OCI-LY3 (cell line): Measurements from ENCODE around the gene ZNF804A.

ENCODE experiments used
- H2AFZ ChIP-seq: fragments of 200-600, 300-600 bp; shearing (Covaris generic); 2 replicates; pipeline ENCODE4 v1.6.0; 2014; ENCODE audit warnings: antibody characterized with exemption, low read depth, low read length
- H3K27ac ChIP-seq: fragments of 200-600, 300-600 bp; sonication (generic); 2 replicates; pipeline ENCODE4 v1.5.1; 2014; ENCODE audit warnings: mild to moderate bottlenecking, low read length, moderate library complexity, mixed read lengths
- H3K27me3 ChIP-seq: fragments of 200-600, 300-600 bp; sonication (generic); 2 replicates; pipeline ENCODE4 v1.6.1; 2014; ENCODE audit warnings: low read depth, low read length, mixed read lengths
- H3K36me3 ChIP-seq: fragments of 200-600, 300-600 bp; sonication (generic); replicated peaks from 2 replicates; pipeline ENCODE3; 2014; ENCODE audit warnings: low read depth, low read length, mixed read lengths
- H3K4me1 ChIP-seq: fragments of 300-600, 200-600 bp; sonication (generic); 2 replicates; pipeline ENCODE4 v1.6.1; 2014; ENCODE audit warnings: low read length, mixed read lengths
- H3K4me2 ChIP-seq: fragments of 200-600, 300-600 bp; sonication (generic); 2 replicates; pipeline ENCODE4 v1.6.1; 2014; ENCODE audit warnings: low read length, mixed read lengths
- H3K4me3 ChIP-seq: fragments of 300-600, 200-600 bp; sonication (generic); 2 replicates; pipeline ENCODE4 v1.5.1; 2014; ENCODE audit warnings: antibody characterized with exemption, mild to moderate bottlenecking, low read length, moderate library complexity
- H3K79me2 ChIP-seq: fragments of 300-600, 200-600 bp; shearing (Covaris generic); 2 replicates; pipeline ENCODE4 v1.6.1; 2014; ENCODE audit warnings: mild to moderate bottlenecking, low read length, mixed read lengths
- H3K9ac ChIP-seq: fragments of 300-600, 200-600 bp; shearing (Covaris generic); 2 replicates; pipeline ENCODE4 v1.6.0; 2014; ENCODE audit warnings: mild to moderate bottlenecking, low read length, moderate library complexity
- H3K9me3 ChIP-seq: fragments of 200-600, 300-600 bp; shearing (Covaris generic); 2 replicates; pipeline ENCODE4 v1.6.1; 2014; ENCODE audit warnings: low read length, mixed read lengths; ENCODE audit not compliant: insufficient read depth
- H4K20me1 ChIP-seq: fragments of 200-600, 300-600 bp; sonication (generic); 2 replicates; pipeline ENCODE4 v1.6.1; 2016; ENCODE audit warnings: low read length, mixed read lengths; ENCODE audit not compliant: insufficient read depth
- EZH2phosphoT487 ChIP-seq: fragments of 200-600 bp; shearing (Covaris generic); IDR thresholded peaks from 2 replicates; pipeline ENCODE4 v1.6.1; 2018; ENCODE audit warnings: antibody characterized with exemption, mixed run types, low read depth
- TF ChIP-seq, protein P1 (sequence below): fragments of 200-600, 300-600 bp; sonication (generic); IDR thresholded peaks from 2 replicates; pipeline ENCODE4 v1.5.1; 2014; ENCODE audit warnings: antibody characterized with exemption, low read length, low read depth

Gene ZNF804A

DNA sequence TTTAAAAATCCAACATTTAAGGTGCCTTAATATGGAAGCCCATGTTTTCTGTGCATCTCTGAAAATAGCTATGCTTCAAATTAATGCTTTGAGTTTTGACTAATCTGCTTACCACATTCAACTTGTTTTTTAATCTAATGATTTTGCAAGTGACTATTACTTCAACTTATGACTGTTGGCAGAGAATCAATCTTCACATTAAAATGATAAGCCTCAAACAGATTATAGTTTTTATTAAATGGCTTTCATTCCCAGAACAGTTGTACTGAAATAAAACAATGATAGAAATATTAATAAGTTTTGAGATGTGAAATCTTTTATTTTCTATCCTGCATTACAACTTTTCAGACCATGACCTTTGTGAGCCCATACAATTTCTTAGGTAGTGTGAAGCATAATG is 347.5 kb downstream of the ZNF804A start:
- H3K9ac ChIP-seq, result no peak overlapping the region
- no peak overlapping the region for H2AFZ ChIP-seq
- no peak overlapping the region for H3K27ac ChIP-seq
- H3K27me3 ChIP-seq, result no peaks in the 10 kb centered on the region
- H3K9me3 ChIP-seq, result no peaks in the 10 kb centered on the region
- no peak overlapping the region for H3K4me2 ChIP-seq
- no peaks in the 10 kb centered on the region for H3K4me1 ChIP-seq
- no peaks in the 10 kb centered on the region for H3K79me2 ChIP-seq
- no peaks in the 10 kb centered on the region for H4K20me1 ChIP-seq
- no peak overlapping the region for H3K4me3 ChIP-seq
- peaks cover 4% of the 10 kb centered on the region for H3K36me3 ChIP-seq
- TF ChIP-seq, protein P1, sequence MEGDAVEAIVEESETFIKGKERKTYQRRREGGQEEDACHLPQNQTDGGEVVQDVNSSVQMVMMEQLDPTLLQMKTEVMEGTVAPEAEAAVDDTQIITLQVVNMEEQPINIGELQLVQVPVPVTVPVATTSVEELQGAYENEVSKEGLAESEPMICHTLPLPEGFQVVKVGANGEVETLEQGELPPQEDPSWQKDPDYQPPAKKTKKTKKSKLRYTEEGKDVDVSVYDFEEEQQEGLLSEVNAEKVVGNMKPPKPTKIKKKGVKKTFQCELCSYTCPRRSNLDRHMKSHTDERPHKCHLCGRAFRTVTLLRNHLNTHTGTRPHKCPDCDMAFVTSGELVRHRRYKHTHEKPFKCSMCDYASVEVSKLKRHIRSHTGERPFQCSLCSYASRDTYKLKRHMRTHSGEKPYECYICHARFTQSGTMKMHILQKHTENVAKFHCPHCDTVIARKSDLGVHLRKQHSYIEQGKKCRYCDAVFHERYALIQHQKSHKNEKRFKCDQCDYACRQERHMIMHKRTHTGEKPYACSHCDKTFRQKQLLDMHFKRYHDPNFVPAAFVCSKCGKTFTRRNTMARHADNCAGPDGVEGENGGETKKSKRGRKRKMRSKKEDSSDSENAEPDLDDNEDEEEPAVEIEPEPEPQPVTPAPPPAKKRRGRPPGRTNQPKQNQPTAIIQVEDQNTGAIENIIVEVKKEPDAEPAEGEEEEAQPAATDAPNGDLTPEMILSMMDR, result no peak
- no peak for TF ChIP-seq EZH2phosphoT487

DNA sequence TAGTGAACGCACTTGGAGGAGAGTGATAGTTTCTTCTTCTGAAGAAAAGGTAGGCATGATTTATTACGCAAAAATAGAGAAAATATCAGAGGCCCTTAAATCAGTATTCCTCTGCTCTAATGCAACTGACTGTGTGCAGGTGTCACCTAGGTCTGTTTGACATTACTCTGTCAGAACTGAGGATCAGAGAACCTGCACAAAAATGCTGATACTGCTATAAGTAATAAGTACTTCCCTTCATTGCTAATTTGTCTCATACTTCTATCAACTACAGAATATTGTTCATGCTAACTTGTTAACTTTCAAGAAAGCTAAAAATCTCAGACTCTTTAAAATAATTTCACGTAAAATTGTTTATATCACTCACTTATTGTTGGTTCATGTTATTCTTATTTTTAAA is 358.5 kb downstream of the ZNF804A start:
- H3K36me3 ChIP-seq, result no peaks in the 10 kb centered on the region
- TF ChIP-seq, protein P1, result no peak
- TF ChIP-seq EZH2phosphoT487, result no peak
- no peaks in the 10 kb centered on the region for H3K4me1 ChIP-seq
- no peak overlapping the region for H3K4me3 ChIP-seq
- no peaks in the 10 kb centered on the region for H3K79me2 ChIP-seq
- H3K4me2 ChIP-seq, result no peak overlapping the region
- H3K27me3 ChIP-seq, result no peaks in the 10 kb centered on the region
- H3K27ac ChIP-seq, result no peak overlapping the region
- H3K9ac ChIP-seq, result no peak overlapping the region
- no peaks in the 10 kb centered on the region for H4K20me1 ChIP-seq
- H3K9me3 ChIP-seq, result no peaks in the 10 kb centered on the region
- H2AFZ ChIP-seq, result no peak overlapping the region

DNA sequence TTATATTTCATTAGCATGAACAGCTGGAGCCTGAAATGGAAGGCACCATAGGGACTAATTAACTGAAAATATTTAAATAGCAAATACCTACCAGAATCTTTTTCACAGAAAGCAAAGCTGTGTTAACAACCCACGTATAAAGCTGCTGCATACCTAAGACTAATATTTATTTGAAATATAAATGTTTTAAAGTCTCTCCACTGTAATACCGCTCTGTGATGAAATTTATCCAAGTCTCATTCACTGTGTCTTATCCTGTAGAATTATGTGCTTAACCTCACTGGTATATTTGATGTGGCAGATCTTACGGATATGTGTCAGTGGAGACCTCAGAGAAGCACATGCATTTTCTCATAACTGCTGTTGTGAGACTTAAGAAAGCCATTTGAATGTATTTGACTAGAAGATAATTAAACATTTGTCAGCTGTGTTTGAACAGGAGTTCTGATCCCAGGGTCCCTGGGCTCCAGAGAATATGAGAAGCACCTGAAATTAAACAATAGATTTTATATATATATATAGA is 373.3 kb downstream of the ZNF804A start:
- H3K4me1 ChIP-seq, result no peaks in the 10 kb centered on the region
- no peak overlapping the region for H3K4me2 ChIP-seq
- no peaks in the 10 kb centered on the region for H3K9me3 ChIP-seq
- TF ChIP-seq, protein P1, result no peak
- no peak for TF ChIP-seq EZH2phosphoT487
- H3K79me2 ChIP-seq, result no peaks in the 10 kb centered on the region
- H4K20me1 ChIP-seq, result no peaks in the 10 kb centered on the region
- H3K27ac ChIP-seq, result no peak overlapping the region
- H3K36me3 ChIP-seq, result no peaks in the 10 kb centered on the region
- no peak overlapping the region for H3K4me3 ChIP-seq
- no peak overlapping the region for H3K9ac ChIP-seq
- H2AFZ ChIP-seq, result no peak overlapping the region
- H3K27me3 ChIP-seq, result no peaks in the 10 kb centered on the region
